GM18526 (cell line): ENCODE results near the gene SNAP91.

Experiments
- POLR2A ChIP-seq: IDR thresholded peaks from 3 replicates; pipeline ENCODE4 v1.6.1; 2011; ENCODE audit not compliant: insufficient read length; ENCODE audit errors: extremely low read depth

Gene SNAP91

DNA sequence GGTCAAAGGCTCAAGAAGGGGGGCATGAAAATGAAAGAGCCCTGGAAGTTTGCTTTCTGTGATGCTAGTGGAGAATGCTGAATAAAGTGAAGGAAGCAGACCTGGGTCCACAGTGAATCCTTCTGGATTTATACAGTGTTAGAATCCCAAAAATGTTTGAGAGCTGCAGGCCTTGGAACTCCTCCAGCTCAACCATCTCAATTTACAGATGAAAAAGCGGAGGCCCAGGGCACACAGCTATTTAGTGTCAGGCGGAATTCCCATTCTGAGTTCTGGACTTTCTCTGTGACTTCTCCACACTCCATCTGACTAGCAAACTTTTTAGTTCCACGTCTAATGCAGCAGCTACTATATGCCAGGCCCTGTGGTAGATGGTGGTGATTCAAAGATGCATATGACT lies 198.1 kb downstream of the SNAP91 start:
- TF ChIP-seq POLR2A, result no peak

GRCh38 chr6:83509441-83509840 lies 199.5 kb downstream of the SNAP91 start:
- no peak for TF ChIP-seq POLR2A

DNA sequence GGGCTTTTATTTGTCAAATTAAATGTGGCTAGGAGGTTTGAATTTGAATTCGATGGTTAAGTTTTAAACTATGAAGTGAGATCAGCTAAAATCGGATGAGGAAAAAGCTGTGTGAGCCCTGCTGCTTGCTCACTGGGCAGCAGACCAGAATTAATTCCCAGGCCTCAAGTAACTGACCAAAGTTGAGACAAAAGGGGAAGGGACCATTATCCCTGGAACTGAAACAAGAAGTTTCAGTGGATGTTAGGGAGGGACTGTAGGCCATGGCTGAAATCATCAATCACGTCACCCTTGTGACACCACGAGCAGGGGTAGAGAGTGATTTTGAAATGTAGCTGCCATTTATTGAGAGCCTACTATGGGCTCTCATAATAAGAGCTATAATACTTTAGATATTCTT lies 203.5 kb downstream of the SNAP91 start:
- TF ChIP-seq POLR2A, result no peak
